BE2C (cell line): ENCODE data around the gene FAM107B.

Experiments used
- DNase-seq: peaks from one replicate; pipeline ENCODE4 v3.0.0-alpha.2; 2020
- H3K27me3 ChIP-seq: fragments of 250-450 bp; sonication (Bioruptor Pico); 2 replicates; pipeline ENCODE4 v1.5.1; 2020; ENCODE audit warnings: mild to moderate bottlenecking
- H3K36me3 ChIP-seq: fragments of 250-450 bp; sonication (Bioruptor Pico); 2 replicates; pipeline ENCODE4 v1.5.1; 2020; ENCODE audit warnings: mild to moderate bottlenecking
- H3K4me1 ChIP-seq: fragments of 250-450 bp; sonication (Bioruptor Pico); 2 replicates; pipeline ENCODE4 v1.5.1; 2020
- H3K4me3 ChIP-seq: 2 replicates; pipeline ENCODE4 v1.5.1; 2011; ENCODE audit warnings: low read depth, low read length
- H3K9me3 ChIP-seq: fragments of 250-450 bp; sonication (Bioruptor Pico); 2 replicates; pipeline ENCODE4 v1.5.1; 2020
- CTCF ChIP-seq: IDR thresholded peaks from 2 replicates; pipeline ENCODE4 v1.5.1; 2012; ENCODE audit warnings: mild to moderate bottlenecking, low read depth, low read length

Gene FAM107B

DNA sequence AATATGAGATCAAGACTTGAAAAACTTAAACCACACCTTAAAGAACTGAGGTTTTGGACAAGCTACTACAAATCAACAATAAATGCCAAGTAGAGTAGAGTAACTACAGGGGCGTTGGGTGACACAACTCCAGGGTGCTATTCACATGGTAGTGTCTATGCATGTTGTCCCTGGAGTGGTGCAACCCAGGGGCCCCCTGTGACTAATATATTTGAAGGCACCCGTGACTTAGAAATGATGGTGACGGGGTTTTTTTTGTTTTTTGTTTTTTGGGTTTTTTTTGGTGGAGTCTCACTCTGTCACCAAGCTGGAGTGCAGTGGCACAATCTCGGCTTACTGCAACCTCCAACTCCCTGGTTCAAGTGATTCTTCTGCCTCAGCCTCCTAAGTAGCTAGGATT lies 106.9 kb downstream of the FAM107B start:
- Histone ChIP-seq H3K4me3 (no peak overlapping the region), H3K27me3 (no peaks in the 10 kb centered on the region), H3K36me3 (no peaks in the 10 kb centered on the region), H3K9me3 (no peaks in the 10 kb centered on the region), H3K4me1 (peaks cover 26% of the 10 kb centered on the region)
- no peak for DNase-seq
- TF ChIP-seq CTCF = no peak

DNA sequence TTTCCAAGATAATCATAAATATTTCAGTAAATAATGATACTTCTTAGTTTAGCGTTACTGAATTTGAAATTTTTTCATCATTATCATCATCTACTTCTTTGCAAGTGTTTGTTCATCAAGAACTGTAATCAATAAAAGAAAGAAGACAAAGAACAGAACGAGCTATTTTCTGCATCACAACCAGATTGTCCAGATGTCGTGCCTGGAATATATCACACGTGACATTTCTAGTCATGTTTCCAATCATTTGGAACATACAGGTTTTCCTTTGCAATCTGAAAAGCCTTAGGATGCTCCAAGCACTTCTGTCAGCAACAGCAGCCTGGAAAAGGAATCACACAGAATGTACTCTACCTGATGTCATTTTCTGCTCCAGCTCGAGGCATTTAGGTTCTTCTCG lies 107.4 kb downstream of the FAM107B start:
- 0 out of 2 replicates have a peak overlapping the region, but pooled peaks have one; percentile 2 for H3K4me3 ChIP-seq
- no peaks in the 10 kb centered on the region for H3K36me3 ChIP-seq
- TF ChIP-seq CTCF = no peak
- DNase-seq = peak; percentile 51
- H3K27me3 ChIP-seq = no peaks in the 10 kb centered on the region
- H3K9me3 ChIP-seq = no peaks in the 10 kb centered on the region
- peaks cover 21% of the 10 kb centered on the region for H3K4me1 ChIP-seq

DNA sequence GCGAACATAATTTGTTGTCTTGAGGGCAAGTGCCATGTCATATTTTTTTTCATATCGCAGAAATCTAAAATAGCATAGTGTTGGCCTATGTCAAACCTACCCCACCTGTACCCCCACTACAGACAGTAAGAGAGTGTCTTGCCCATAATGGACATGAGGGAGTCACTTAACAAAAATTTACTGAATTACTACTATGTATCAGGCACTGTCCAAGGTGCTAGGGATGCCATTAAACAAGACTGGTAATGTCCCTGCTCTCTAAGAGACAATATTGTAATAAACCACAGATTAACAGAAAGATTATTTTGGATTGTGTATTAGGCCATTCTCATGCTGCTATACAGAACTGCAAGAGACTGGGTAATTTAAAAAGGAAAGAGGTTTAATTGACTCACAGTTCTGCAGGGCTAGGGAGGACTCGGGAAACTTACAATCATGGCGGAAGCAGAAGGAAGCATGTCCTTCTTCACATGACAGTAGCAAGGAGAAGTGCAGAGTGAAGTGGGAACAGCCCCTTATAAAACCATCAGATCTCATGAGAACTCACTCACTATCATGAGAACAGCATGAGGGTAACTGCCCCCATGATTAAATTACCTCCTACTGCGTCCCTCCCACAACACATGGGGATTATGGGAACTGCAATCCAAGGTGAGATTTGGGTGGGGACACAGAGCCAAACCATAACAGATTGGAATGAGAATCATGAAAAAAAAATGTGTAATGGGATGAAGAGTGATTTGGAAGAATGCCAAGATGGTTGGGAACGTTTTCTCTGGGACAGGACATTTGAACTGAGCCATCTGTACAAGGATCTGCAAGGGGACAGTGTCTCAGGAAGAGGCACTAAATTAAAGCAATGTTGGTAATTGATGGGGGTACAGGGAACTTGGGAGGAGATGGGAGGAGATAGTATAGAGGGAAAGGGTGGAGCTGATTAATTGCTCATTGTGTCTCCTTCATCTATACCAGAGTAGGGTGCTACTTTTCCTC lies 108.5 kb downstream of the FAM107B start:
- peak; percentile 14 for DNase-seq
- no peaks in the 10 kb centered on the region for H3K27me3 ChIP-seq
- H3K36me3 ChIP-seq = no peaks in the 10 kb centered on the region
- no peak overlapping the region for H3K4me3 ChIP-seq
- peaks cover 15% of the 10 kb centered on the region for H3K4me1 ChIP-seq
- no peaks in the 10 kb centered on the region for H3K9me3 ChIP-seq
- TF ChIP-seq CTCF = no peak

- no peak for TF ChIP-seq CTCF
- Histone ChIP-seq H3K36me3 (no peaks in the 10 kb centered on the region), H3K27me3 (no peaks in the 10 kb centered on the region), H3K4me3 (no peak overlapping the region), H3K4me1 (peaks cover 10% of the 10 kb centered on the region), H3K9me3 (no peaks in the 10 kb centered on the region)
- no peak for DNase-seq
Observed at GRCh38 chr10:14665304-14665703, 109.4 kb downstream of the FAM107B start.

GRCh38 chr10:14664345-14664744 lies 110.4 kb downstream of the FAM107B start:
- Histone ChIP-seq H3K36me3 (no peaks in the 10 kb centered on the region), H3K27me3 (no peaks in the 10 kb centered on the region), H3K9me3 (no peaks in the 10 kb centered on the region), H3K4me3 (no peak overlapping the region), H3K4me1 (peaks cover 10% of the 10 kb centered on the region)
- DNase-seq = no peak
- TF ChIP-seq CTCF = no peak

DNA sequence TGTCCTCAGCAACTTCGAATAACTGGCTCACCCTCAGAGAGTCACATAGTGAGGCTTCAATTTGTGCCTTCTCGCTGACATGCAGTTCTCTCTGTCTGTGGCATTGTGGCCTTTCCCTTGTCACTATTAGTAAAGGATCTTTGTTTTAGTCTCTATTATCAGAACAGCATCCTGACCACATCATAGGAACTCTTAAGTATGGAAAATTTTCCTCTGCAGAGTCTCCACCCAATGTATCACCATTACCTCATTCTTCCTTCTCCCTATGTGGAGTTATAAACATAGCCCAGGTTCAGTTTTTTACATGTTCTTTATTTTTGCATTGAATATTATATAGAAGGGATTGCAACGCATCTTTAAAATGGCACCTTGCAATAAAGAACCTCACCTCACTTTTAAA lies 112.9 kb downstream of the FAM107B start:
- H3K9me3 ChIP-seq = no peaks in the 10 kb centered on the region
- TF ChIP-seq CTCF = no peak
- no peak overlapping the region for H3K4me3 ChIP-seq
- no peaks in the 10 kb centered on the region for H3K27me3 ChIP-seq
- DNase-seq = no peak
- peaks cover 4% of the 10 kb centered on the region for H3K4me1 ChIP-seq
- no peaks in the 10 kb centered on the region for H3K36me3 ChIP-seq
